Activated CD4-positive, alpha-beta T cell treated with anti-CD3 and anti-CD28 coated beads for 1 hour (primary cell): Measurements from ENCODE around the gene ZNF320.
"Not testable (repeated sequence)": the region's sequence is repeated elsewhere in the genome, so short reads cannot be mapped to it uniquely, and the experiment has no call there.

Experiments
- DNase-seq: peaks from one replicate; pipeline ENCODE4 v3.0.0-alpha.2; 2020

Gene ZNF320

DNA sequence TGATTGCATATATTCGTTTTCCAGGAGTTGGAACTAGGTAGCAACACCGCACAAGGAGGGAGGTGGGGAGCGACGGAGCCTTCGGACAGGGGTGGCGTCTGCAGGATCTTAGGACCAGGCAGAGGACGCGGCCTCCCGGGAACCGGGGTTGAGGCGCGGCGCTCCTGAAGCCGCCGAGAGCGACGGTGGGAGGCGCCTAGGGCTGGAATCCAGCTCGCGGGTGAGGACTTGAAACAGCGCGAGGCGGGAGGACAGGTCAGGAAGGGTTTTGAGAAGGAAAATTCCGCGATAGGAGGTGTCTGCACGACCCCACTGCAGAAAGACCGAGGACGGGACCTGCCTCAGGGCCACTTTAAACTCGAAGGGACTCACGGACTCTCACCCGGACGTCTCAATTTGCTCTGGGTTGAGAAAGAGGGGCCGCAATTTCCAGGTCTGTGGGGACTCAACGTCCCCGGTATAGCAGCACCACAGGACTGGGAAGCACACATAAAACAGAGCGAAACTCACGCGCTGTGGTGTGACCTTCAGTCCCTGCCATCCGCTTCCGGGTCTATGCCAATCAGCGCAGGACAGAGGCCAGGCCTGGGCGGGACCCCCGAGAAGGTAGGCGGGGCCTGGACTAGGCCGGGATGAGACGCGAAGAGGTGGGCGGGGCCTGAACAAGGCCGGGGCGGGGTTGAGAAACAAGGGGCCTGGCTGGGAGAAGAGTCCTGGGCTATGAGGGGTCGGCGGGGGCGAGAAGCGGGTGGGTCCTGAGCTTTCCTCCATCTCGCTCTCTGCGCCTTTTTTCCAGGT is at the start of gene ZNF320:
Gene ZNF320, minus strand, starts transcription at position 498 of the 798 bp plus-strand sequence. CDS start 7,380 bp downstream, outside the sequence.
- peak; percentile 82 for DNase-seq

- DNase-seq: no peak
These were observed 49.2 kb upstream of the ZNF320 start for GRCh38 chr19:52946322-52947310.

- DNase-seq: no peak
These were observed 48.4 kb upstream of the ZNF320 start for GRCh38 chr19:52945652-52946321.

DNA sequence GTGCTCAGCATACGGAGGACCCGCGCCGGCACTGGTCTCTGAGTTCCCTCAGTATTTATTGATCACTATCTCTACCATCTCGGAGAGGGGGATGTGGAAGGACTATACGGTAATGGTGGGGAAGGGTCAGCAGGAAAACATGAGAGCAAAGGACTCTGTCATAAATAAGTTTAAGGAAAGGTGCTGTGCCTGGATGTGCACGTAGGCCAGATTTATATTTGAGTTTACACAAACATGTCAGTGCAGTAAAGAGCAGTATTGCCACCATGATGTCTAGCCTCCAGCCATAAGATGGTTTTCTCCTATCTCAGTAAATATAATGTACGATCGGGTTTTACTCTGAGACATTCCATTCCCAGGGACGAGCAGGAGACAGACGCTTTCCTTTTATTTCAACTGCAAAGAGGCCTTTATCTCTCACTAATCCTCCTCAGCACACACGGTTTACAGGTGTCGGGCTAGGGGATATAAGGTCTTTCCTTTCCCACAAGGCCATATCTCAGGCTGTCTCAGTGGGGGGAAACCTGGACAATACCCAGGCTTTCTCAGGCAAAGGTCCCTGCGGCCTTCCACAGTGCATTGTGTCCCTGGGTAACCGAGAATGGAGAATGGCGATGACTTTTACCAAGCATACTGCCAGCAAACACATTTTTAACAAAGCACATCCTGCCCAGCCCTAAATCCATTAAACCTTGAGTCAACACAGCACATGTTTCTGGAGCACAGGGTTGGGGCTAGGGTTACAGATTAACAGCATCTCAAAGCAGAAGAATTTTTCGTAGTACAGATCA is 47.5 kb upstream of the ZNF320 start:
- not testable (repeated sequence) for DNase-seq

DNA sequence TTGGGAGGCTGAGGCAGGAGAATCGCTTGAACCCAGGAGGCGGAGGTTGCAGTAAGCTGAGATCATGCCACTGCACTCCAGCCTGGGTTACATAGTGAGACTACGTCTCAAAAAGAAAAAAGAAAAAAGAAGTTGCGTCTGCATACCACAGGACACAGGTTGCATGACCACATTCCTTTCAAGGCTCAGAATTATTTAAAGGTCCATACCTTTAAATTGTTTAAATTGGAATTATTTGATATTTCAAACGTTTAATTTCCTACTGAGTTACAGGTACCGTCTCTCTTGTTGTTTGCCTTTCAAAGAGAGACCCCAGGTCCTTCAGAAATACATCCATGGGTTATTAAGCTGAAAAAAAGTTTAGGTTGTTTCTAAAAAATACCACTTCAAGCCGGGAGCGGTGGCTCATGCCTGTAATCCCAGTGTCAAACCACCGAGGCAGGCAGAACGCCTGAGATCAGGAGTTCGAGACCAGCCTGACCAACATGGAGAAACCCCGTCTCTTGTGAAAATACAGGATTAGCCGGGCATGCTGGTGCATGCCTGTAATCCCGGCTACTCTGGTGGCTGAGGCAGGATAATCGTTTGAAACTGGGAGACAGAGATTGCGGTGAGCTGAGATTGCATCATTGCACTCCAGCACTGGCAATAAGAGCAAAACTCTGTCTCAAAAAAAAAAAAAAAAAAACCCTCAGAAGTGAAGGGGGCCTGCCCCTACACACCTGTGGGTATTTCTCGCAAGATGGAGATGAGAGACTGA is 46.6 kb upstream of the ZNF320 start:
- DNase-seq: no peak

DNA sequence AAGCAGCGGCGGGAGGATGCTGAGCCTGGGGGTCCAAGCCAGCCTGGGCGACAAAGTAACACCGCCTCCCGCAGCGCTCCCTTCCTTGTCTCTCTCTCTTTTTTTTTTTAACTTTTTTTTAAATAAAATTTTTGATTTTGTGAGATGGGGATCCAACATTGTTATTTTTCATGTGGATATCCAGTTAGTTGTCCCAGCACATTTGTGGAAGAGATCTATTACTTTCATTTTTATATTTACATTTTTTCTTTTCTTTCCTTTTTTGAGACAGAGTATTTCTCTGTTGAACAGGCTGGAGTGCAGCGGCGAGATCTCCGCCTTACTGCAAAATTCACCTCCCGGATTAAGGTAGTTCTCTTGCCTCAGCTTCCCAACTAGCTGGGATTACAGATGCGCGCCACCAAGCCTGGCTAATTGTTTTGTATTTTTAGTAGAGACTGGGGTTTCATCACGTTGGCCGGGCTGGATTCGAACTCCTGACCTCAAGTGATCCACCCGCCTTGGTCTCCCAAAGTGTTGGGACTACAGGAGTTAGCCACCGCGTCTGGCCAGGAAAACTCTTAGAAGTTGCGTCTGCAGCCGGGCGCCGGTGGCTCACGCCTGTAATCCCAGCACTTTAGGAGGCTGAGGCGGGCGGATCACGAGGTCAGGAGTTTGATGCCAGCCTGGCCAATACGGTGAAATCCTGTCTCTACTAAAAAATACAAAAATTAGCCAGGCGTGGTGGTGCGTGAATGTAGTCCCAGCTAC is 45.9 kb upstream of the ZNF320 start:
- DNase-seq: no peak

- peak; percentile 91 for DNase-seq
These were observed 45.1 kb upstream of the ZNF320 start for GRCh38 chr19:52942386-52943133.

- DNase-seq: no peak
These were observed 44.5 kb upstream of the ZNF320 start for GRCh38 chr19:52941941-52942385.

DNA sequence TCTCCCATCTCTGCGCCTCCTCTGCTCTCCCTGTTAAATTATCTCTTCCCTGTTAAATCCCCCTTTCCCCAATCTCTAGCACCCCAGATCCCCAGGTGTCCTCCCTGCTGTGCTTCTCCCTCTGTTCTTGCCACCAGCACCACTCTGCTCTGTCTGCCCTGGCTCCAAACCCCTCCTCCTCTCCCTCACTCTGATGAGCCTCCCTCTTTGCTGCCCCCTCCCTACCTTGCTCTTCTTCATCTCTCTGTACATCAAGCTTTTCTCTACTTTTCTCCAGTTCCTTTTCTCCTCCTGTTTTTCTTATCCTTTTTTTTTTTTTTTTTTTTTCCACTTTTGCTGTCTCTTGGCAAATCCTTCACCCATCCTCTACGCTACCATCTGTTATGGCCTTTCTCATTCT is 44.1 kb upstream of the ZNF320 start:
- DNase-seq: not testable (repeated sequence)

- DNase-seq: not testable (repeated sequence)
These were observed 43.5 kb upstream of the ZNF320 start for GRCh38 chr19:52940905-52941304.

GRCh38 chr19:52938761-52939160 is 41.3 kb upstream of the ZNF320 start:
- DNase-seq: no peak

DNA sequence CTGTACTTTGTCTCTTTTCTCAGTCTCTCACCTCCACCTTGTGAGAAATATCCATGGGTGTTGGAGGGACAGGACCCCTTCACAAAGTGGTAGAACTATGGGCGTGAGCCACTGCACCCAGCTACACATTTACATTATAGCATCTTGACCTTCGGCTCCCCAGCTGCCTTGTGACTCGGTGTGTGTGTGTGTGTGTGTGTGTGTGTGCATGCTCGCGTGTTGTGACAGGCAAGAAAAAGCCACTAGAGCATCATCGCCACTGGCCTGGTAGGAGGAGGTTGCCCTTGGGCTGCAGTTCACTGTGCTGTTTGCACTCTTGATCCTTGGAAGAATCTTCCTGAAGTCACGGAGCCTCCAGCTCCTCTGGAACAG is 39.5 kb upstream of the ZNF320 start:
- no peak for DNase-seq

DNA sequence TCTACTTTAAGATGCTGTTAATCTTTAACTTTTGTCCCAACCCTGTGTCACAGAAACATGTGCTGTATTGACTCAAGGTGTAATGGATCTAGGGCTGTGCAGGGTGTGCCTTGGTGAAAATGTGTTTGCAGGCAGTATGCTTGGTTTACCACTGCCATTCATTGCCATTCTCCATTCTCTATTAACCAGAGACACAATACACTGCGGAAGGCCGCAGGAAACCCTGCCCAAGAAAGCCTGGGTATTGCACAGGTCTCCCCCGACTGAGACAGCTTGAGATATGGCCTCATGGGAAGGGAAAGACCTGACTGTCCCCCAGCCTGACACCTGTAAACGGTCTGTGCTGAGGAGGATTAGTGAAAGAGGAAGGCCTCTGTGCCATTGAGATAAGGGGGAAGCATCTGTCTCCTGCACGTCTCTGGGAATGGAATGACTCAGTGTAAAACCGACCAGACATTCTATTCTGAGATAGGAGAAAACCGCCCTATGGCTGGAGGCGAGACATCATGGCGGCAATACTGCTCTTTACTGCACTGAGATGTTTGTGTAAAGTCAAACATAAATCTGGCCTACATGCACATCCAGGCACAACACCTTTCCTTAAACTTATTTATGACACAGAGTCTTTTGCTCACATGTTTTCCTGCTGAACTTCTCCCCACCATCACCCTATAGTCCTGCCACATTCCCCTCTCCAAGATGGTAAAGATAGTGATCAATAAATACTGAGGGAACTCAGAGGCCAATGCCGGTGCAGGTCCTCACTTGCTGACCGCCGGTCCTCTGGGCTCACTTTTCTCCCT is 38.9 kb upstream of the ZNF320 start:
- DNase-seq: no peak

GRCh38 chr19:52935434-52935833 is 38.0 kb upstream of the ZNF320 start:
- no peak for DNase-seq

DNA sequence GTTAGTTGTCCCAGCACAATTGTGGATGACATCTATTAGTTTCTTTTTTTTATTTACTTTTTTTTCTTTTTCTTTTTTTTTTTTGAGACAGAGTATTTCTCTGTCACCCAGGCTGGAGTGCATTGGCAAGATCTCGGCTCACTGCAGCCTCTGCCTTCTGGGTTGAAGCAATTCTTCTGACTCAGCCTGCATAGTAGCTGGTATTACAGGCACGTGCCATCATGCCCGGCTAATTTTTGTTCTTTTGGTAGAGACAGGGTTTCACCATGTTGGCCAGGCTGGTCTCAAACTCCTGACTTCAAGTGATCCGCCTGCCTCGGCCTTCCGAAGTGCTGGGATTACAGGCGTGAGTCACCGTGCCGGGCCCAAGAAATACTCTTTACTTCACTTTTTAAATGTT is 27.2 kb upstream of the ZNF320 start:
- not testable (repeated sequence) for DNase-seq

DNA sequence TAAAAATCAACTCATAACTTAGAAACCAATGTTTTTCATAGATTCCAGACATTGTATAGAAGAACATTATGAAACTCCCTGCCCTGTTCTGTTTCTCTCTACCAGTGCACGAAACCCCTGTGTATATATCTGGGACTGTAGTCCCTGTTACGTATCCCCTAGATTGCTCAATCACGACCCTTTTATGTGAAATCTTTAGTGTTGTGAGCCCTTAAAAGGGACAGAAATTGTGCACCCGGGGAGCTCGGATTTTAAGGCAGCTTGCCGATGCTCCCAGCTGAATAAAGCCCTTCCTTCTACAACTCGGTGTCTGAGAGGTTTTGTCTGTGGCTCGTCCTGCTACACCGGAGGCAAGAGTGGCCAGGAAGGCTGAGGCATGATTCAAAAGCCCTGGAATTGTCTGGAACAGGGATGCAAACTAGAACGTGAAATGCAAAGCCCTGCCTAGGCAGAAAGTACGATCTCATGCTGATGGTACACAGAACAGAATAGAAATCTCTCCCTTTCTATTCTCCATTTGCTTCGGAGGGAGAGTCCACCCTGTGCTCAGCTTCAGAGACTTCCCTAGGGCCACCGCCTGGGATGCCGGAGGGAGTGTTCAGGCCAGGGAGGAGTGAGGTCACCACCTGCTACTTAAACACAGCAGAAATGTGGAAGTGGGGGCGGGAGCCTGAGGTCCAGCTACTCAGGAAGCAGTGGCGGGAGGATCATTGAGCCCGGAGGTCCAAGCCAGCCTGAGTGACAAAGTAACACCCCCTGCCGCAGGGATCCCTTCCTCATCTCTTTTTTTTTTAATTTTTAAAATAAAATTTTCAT is 26.6 kb upstream of the ZNF320 start:
- no peak for DNase-seq

DNA sequence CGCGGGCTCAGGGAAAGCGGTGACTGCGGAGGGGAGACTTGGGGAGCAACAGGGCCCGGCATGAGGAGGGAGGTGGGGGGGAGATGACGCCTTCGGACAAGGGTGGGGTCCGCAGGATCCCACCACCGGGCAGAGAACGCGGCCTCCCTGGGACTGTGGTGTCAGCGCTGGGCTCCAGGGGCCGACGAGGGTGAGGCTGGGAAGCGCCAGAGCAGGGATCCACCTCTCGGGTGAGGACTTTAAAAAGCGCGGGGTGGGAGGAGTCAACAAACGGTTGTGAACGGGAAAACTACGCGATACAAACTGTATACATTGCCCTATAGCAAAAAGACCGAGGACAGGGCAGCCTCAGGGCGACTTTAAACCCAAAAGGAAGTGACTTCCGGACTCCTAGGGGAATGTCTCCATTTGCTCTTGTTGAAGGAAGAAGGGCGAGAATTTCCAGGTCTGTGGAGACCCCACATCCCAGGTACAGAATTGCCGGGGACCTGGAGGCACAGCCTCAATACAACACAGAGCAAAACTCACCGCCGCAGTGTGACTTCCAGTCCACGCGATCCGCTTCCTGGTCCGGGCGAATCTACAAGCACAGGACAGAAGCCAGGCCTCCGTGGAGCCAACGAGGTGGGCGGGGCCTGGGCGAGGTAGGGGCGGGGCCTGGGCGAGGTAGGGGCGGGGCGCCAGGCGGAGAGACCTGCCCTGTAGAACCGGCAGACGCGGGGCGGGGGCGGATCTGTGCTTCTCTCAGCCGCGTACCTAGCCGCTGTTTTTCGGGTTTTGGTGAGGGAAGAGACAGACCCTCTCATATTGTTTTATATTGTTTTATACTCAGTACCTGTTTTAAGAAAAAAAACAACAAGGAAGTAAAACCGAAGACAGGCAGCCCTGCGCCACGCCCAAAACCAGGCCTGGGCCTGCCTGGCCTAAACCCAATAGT is 25.7 kb upstream of the ZNF320 start, which contains the start of gene ZNF888:
Gene ZNF888, minus strand, starts transcription at position 588 of the 937 bp plus-strand sequence. CDS start 5,555 bp downstream, outside the sequence.
- DNase-seq: peak; percentile 68
